ENCODE measurements around the gene AKNAD1.

DNA sequence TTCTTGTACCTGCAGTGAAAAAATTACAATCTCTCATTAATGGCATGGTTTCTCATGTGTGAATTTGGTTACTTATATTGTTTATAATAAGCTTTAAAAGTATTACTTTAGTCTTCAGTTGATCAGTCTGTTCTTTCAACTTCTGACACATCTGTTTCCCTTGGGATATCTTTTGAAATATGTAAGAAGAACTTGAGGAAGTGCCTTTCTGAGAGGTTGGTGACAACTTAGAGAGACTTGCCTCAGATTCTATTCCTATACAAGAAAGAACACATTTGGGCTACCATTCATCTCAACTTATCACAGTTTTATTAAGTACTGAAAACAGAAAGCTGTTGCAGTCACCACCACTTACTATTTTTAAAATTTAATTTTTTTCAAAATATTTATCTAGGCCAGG, 8.1 kb downstream of the AKNAD1 start:
- TF ChIP-seq TCF7 (IDR thresholded peaks at IDR 0.05; ENCODE audit: borderline replicate concordance): no peak
- TF ChIP-seq, protein P1, sequence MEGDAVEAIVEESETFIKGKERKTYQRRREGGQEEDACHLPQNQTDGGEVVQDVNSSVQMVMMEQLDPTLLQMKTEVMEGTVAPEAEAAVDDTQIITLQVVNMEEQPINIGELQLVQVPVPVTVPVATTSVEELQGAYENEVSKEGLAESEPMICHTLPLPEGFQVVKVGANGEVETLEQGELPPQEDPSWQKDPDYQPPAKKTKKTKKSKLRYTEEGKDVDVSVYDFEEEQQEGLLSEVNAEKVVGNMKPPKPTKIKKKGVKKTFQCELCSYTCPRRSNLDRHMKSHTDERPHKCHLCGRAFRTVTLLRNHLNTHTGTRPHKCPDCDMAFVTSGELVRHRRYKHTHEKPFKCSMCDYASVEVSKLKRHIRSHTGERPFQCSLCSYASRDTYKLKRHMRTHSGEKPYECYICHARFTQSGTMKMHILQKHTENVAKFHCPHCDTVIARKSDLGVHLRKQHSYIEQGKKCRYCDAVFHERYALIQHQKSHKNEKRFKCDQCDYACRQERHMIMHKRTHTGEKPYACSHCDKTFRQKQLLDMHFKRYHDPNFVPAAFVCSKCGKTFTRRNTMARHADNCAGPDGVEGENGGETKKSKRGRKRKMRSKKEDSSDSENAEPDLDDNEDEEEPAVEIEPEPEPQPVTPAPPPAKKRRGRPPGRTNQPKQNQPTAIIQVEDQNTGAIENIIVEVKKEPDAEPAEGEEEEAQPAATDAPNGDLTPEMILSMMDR (IDR thresholded peaks at IDR 0.05 in 2 of 3, conservative IDR thresholded peaks at IDR 0.05 in 1 of 3; ENCODE audit: control insufficient read depth in 2 of 3, extremely low read depth in 1 of 3, insufficient read depth in 1 of 3, low read depth in 3 of 3, low read length in 3 of 3): no peak
- TF ChIP-seq, protein P2, sequence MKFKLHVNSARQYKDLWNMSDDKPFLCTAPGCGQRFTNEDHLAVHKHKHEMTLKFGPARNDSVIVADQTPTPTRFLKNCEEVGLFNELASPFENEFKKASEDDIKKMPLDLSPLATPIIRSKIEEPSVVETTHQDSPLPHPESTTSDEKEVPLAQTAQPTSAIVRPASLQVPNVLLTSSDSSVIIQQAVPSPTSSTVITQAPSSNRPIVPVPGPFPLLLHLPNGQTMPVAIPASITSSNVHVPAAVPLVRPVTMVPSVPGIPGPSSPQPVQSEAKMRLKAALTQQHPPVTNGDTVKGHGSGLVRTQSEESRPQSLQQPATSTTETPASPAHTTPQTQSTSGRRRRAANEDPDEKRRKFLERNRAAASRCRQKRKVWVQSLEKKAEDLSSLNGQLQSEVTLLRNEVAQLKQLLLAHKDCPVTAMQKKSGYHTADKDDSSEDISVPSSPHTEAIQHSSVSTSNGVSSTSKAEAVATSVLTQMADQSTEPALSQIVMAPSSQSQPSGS (IDR thresholded peaks at IDR 0.05; ENCODE audit: low read length): no peak
- no peak for TF ChIP-seq FOXM1 (IDR thresholded peaks at IDR 0.05; ENCODE audit: low read depth, low read length)
- TF ChIP-seq JUNB (IDR thresholded peaks at IDR 0.05): no peak
- no peak for TF ChIP-seq POLR2AphosphoS5 (IDR thresholded peaks at IDR 0.05; ENCODE audit: low read length)
- TF ChIP-seq ZSCAN29 (IDR thresholded peaks at IDR 0.05): no peak
- no peak for TF ChIP-seq NBN (IDR thresholded peaks at IDR 0.05)
- no peak for TF ChIP-seq EGR1 (IDR thresholded peaks at IDR 0.05; ENCODE audit: borderline replicate concordance in 1 of 2, low read depth in 2 of 2, low read length in 2 of 2)
- TF ChIP-seq RAD21 (IDR thresholded peaks at IDR 0.05; ENCODE audit: insufficient read depth, low read depth, low read length): no peak

All from GM12878 (cell line).